ENCODE measurements around the gene CHN2.

The CHN2 gene

DNA sequence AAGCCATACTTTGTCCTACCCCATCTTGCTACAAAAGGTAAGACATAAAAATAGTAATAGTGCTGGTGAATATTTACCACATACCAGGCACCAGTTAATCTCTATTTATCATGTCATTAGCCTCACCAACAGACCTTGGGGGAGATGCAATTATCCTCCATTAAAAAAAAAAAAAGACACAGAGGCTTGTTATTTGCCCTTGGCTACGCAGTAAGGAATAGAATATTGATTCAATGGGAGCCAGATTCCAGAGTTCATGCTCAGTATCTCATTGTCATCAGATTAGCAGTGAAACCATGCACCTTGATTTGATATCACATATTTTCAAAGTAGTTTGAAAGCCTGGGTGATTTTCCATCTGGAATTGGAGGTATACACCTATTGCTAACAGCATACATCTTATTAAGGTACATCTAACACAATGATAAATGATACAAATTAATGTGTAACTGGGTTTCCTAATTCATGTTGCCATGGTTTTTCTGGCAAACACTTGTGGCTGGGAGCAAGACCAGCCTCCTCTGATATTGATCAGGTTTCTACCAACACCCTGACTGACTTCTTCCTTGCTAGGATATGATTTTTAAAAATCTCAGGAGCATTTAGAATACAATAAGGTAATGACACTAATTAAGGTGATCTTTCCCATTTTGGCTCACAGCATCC, 301.9 kb downstream of the CHN2 start:
- no peak overlapping the region for H3K4me3 ChIP-seq (ENCODE audit: control insufficient read depth, low read depth, low read length)
- no peak for TF ChIP-seq CTCF (IDR thresholded peaks at IDR 0.05; ENCODE audit: control insufficient read depth, insufficient read depth, low read depth, low read length, missing control alignments)
- DNase-seq (ENCODE audit: low read depth) = no peak

DNA sequence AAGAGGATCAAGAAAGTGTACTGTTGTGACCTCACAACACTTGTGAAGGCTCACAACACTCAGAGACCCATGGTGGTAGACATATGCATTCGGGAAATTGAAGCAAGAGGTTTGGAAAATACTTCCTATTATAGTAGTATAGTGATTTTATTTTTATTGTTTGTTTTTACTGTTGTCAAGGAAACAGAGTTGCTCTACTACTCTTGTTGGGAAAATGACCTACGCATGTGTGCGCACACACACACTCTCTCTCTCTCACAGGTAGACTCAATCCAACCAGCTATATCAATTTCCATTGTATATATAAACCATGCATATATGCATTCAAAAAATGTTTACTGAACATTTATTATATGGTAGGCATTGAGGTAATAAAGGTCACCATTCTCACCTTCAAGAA, 305.4 kb downstream of the CHN2 start:
- no peak overlapping the region for H3K4me3 ChIP-seq (ENCODE audit: control insufficient read depth, low read depth, low read length)
- no peak for DNase-seq (ENCODE audit: low read depth)
- no peak for TF ChIP-seq CTCF (IDR thresholded peaks at IDR 0.05; ENCODE audit: control insufficient read depth, insufficient read depth, low read depth, low read length, missing control alignments)

GRCh38 chr7:29500719-29501118, 306.1 kb downstream of the CHN2 start:
- no peak for TF ChIP-seq CTCF (IDR thresholded peaks at IDR 0.05; ENCODE audit: control insufficient read depth, insufficient read depth, low read depth, low read length, missing control alignments)
- DNase-seq (ENCODE audit: low read depth) = no peak
- no peak overlapping the region for H3K4me3 ChIP-seq (ENCODE audit: control insufficient read depth, low read depth, low read length)

GRCh38 chr7:29502133-29502532, 307.6 kb downstream of the CHN2 start:
- TF ChIP-seq CTCF (IDR thresholded peaks at IDR 0.05; ENCODE audit: control insufficient read depth, insufficient read depth, low read depth, low read length, missing control alignments) = no peak
- no peak for DNase-seq (ENCODE audit: low read depth)

GRCh38 chr7:29505931-29506330, 311.4 kb downstream of the CHN2 start:
- TF ChIP-seq CTCF (IDR thresholded peaks at IDR 0.05; ENCODE audit: control insufficient read depth, insufficient read depth, low read depth, low read length, missing control alignments) = no peak
- DNase-seq (ENCODE audit: low read depth) = no peak
- no peak overlapping the region for H3K4me3 ChIP-seq (ENCODE audit: control insufficient read depth, low read depth, low read length)

More at GRCh38 chr7:29502133-29502532, 307.6 kb downstream of the CHN2 start:
- H3K4me3 ChIP-seq (ENCODE audit: control insufficient read depth, low read depth, low read length) = no peak overlapping the region

DNA sequence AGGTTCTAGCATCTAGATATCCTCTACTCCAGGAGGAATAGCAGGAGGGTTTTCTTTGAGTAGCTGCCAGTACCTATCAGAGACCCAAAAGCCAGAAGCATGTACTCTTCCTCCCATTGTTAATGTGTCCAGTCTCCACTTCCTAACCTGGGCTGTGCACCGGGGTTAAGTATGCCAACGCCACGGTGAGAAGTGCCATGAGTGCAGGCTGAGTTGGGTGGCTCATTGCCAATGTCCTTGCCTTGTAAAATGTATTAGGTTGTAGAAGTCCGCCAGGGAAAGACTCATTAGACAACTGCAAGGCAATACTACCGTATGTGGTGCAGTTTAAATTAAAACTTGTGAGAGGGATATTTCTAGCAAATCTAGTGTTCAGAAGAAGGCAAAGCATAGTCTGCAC, 314.0 kb downstream of the CHN2 start:
- DNase-seq (ENCODE audit: low read depth) = no peak
- TF ChIP-seq CTCF (IDR thresholded peaks at IDR 0.05; ENCODE audit: control insufficient read depth, insufficient read depth, low read depth, low read length, missing control alignments) = no peak
- no peak overlapping the region for H3K4me3 ChIP-seq (ENCODE audit: control insufficient read depth, low read depth, low read length)
